Activated naive CD4-positive, alpha-beta T cell treated with anti-CD3 and anti-CD28 coated beads, Interleukin-2, amount 50 U/mL, for 24 hours (primary cell): ENCODE measurements around the gene MACF1.
"Not testable (repeated sequence)": the region's sequence is repeated elsewhere in the genome, so short reads cannot be mapped to it uniquely, and the experiment has no call there.

Experiments
- H3K27ac Mint-ChIP-seq: one replicate; pipeline ENCODE4 v1.8.0; 2021; ENCODE audit warnings: mild to moderate bottlenecking, mixed read lengths
- H3K27me3 Mint-ChIP-seq: one replicate; pipeline ENCODE4 v1.8.0; 2021; ENCODE audit warnings: mixed read lengths
- H3K36me3 Mint-ChIP-seq: one replicate; pipeline ENCODE4 v1.8.0; 2021; ENCODE audit warnings: mixed read lengths
- H3K4me1 Mint-ChIP-seq: one replicate; pipeline ENCODE4 v1.8.0; 2021; ENCODE audit warnings: mixed read lengths
- H3K4me3 Mint-ChIP-seq: one replicate; pipeline ENCODE4 v1.8.0; 2021; ENCODE audit warnings: mild to moderate bottlenecking, mixed read lengths
- H3K9me3 Mint-ChIP-seq: one replicate; pipeline ENCODE4 v1.8.0; 2021; ENCODE audit warnings: mixed read lengths

The MACF1 gene

GRCh38 chr1:39517936-39518335 is 313.4 kb downstream of the MACF1 start:
- not testable (repeated sequence) for H3K36me3 Mint-ChIP-seq, H3K27ac Mint-ChIP-seq, H3K4me1 Mint-ChIP-seq, H3K27me3 Mint-ChIP-seq, H3K4me3 Mint-ChIP-seq, H3K9me3 Mint-ChIP-seq

GRCh38 chr1:39519376-39519775 is 314.9 kb downstream of the MACF1 start:
- not testable (repeated sequence) for H3K27ac Mint-ChIP-seq, H3K9me3 Mint-ChIP-seq, H3K36me3 Mint-ChIP-seq, H3K27me3 Mint-ChIP-seq, H3K4me3 Mint-ChIP-seq, H3K4me1 Mint-ChIP-seq

- H3K27me3 Mint-ChIP-seq, H3K36me3 Mint-ChIP-seq, H3K9me3 Mint-ChIP-seq, H3K4me1 Mint-ChIP-seq, H3K27ac Mint-ChIP-seq, H3K4me3 Mint-ChIP-seq: not testable (repeated sequence)
Measured at GRCh38 chr1:39522221-39522620, 317.7 kb downstream of the MACF1 start.

- Mint-ChIP-seq H3K27me3 (no peaks in the 10 kb centered on the region), H3K36me3 (peaks cover 6% of the 10 kb centered on the region), H3K4me1 (no peaks in the 10 kb centered on the region), H3K27ac (no peak overlapping the region), H3K9me3 (no peaks in the 10 kb centered on the region), H3K4me3 (no peak overlapping the region)
Measured at GRCh38 chr1:39522661-39523567, 318.4 kb downstream of the MACF1 start.

- peaks cover 6% of the 10 kb centered on the region for H3K36me3 Mint-ChIP-seq
- H3K27ac Mint-ChIP-seq: peak overlapping the region; percentile 46
- H3K27me3 Mint-ChIP-seq: no peaks in the 10 kb centered on the region
- H3K4me1 Mint-ChIP-seq: no peaks in the 10 kb centered on the region
- H3K4me3 Mint-ChIP-seq: no peak overlapping the region
- no peaks in the 10 kb centered on the region for H3K9me3 Mint-ChIP-seq
Measured at GRCh38 chr1:39524171-39524570, 319.7 kb downstream of the MACF1 start.

GRCh38 chr1:39524591-39525365 is 320.3 kb downstream of the MACF1 start:
- Mint-ChIP-seq H3K4me1 (no peaks in the 10 kb centered on the region), H3K36me3 (peaks cover 8% of the 10 kb centered on the region), H3K9me3 (no peaks in the 10 kb centered on the region), H3K27me3 (no peaks in the 10 kb centered on the region), H3K27ac (peak overlapping the region; percentile 17), H3K4me3 (no peak overlapping the region)

- H3K27me3 Mint-ChIP-seq: no peaks in the 10 kb centered on the region
- H3K4me1 Mint-ChIP-seq: no peaks in the 10 kb centered on the region
- no peaks in the 10 kb centered on the region for H3K9me3 Mint-ChIP-seq
- no peak overlapping the region for H3K27ac Mint-ChIP-seq
- no peak overlapping the region for H3K4me3 Mint-ChIP-seq
- H3K36me3 Mint-ChIP-seq: peaks cover 8% of the 10 kb centered on the region
Measured at GRCh38 chr1:39525366-39526165, 321.1 kb downstream of the MACF1 start.

GRCh38 chr1:39526466-39527189 is 322.1 kb downstream of the MACF1 start:
- Mint-ChIP-seq H3K27me3 (no peaks in the 10 kb centered on the region), H3K36me3 (peaks cover 8% of the 10 kb centered on the region), H3K4me1 (no peaks in the 10 kb centered on the region), H3K4me3 (no peak overlapping the region), H3K27ac (no peak overlapping the region), H3K9me3 (no peaks in the 10 kb centered on the region)

GRCh38 chr1:39527190-39527579 is 322.7 kb downstream of the MACF1 start:
- H3K4me1 Mint-ChIP-seq, H3K4me3 Mint-ChIP-seq, H3K27ac Mint-ChIP-seq, H3K27me3 Mint-ChIP-seq, H3K9me3 Mint-ChIP-seq: not testable (repeated sequence)
- peaks cover 10% of the 10 kb centered on the region for H3K36me3 Mint-ChIP-seq

GRCh38 chr1:39528082-39528481 is 323.6 kb downstream of the MACF1 start:
- H3K36me3 Mint-ChIP-seq: peaks cover 10% of the 10 kb centered on the region
- H3K27me3 Mint-ChIP-seq: no peaks in the 10 kb centered on the region
- H3K27ac Mint-ChIP-seq: no peak overlapping the region
- no peaks in the 10 kb centered on the region for H3K4me1 Mint-ChIP-seq
- H3K9me3 Mint-ChIP-seq: no peaks in the 10 kb centered on the region
- no peak overlapping the region for H3K4me3 Mint-ChIP-seq

- Mint-ChIP-seq H3K4me3 (no peak overlapping the region), H3K4me1 (no peaks in the 10 kb centered on the region), H3K9me3 (no peaks in the 10 kb centered on the region), H3K36me3 (peaks cover 6% of the 10 kb centered on the region), H3K27me3 (no peaks in the 10 kb centered on the region), H3K27ac (no peak overlapping the region)
Measured at GRCh38 chr1:39529901-39530535, 325.5 kb downstream of the MACF1 start.

- Mint-ChIP-seq H3K27ac (no peak overlapping the region), H3K4me3 (no peak overlapping the region), H3K27me3 (no peaks in the 10 kb centered on the region), H3K9me3 (no peaks in the 10 kb centered on the region), H3K4me1 (no peaks in the 10 kb centered on the region), H3K36me3 (peaks cover 9% of the 10 kb centered on the region)
Measured at GRCh38 chr1:39531526-39531925, 327.0 kb downstream of the MACF1 start.

GRCh38 chr1:39533442-39533841 is 328.9 kb downstream of the MACF1 start:
- H3K27me3 Mint-ChIP-seq: no peaks in the 10 kb centered on the region

More at GRCh38 chr1:39533442-39533841, 328.9 kb downstream of the MACF1 start:
- Mint-ChIP-seq H3K36me3 (peaks cover 9% of the 10 kb centered on the region), H3K27ac (no peak overlapping the region), H3K4me1 (no peaks in the 10 kb centered on the region), H3K4me3 (no peak overlapping the region), H3K9me3 (no peaks in the 10 kb centered on the region)
